Measurements from ENCODE around the gene OLR1. TPM values are rescaled to one million over a fixed set of nuclear protein-coding genes. Genes with fewer than 3 reads are reported as not detected.

The OLR1 gene
- polyA plus RNA-seq, 1 donor, result 2.3 TPM

Other genes with a start within 250 kb of the OLR1 start
- gene CLEC2A, start 239.8 kb downstream of the OLR1 start, polyA plus RNA-seq (ENCODE audit: insufficient read length), result not detected
- gene CLEC12A, start 200.7 kb downstream of the OLR1 start, polyA plus RNA-seq (ENCODE audit: insufficient read length), result 0.56 TPM
- gene CLEC1B, start 173.0 kb downstream of the OLR1 start, polyA plus RNA-seq (ENCODE audit: insufficient read length), result not detected
- 0.12 TPM for gene CLEC12B, start 161.5 kb downstream of the OLR1 start, polyA plus RNA-seq (ENCODE audit: insufficient read length)
- 0.12 TPM for gene CLEC9A, start 141.4 kb downstream of the OLR1 start, polyA plus RNA-seq (ENCODE audit: insufficient read length)
- gene CLEC1A, start 73.1 kb downstream of the OLR1 start, polyA plus RNA-seq (ENCODE audit: insufficient read length), result 2.3 TPM
- 4.2 TPM for gene CLEC7A, start 41.9 kb downstream of the OLR1 start, polyA plus RNA-seq (ENCODE audit: insufficient read length)
- 0.23 TPM for gene TMEM52B, start 6.9 kb upstream of the OLR1 start, polyA plus RNA-seq (ENCODE audit: insufficient read length)
- 21.2 TPM for gene GABARAPL1, start 40.7 kb upstream of the OLR1 start, polyA plus RNA-seq (ENCODE audit: insufficient read length)
- gene KLRD1, start 135.7 kb upstream of the OLR1 start, polyA plus RNA-seq (ENCODE audit: insufficient read length), result 0.59 TPM
- 0.48 TPM for gene KLRK1, start 217.9 kb upstream of the OLR1 start, polyA plus RNA-seq (ENCODE audit: insufficient read length)
- not detected for gene KLRC4, start 237.6 kb upstream of the OLR1 start, polyA plus RNA-seq (ENCODE audit: insufficient read length)
- not detected for gene KLRC3, start 248.5 kb upstream of the OLR1 start, polyA plus RNA-seq (ENCODE audit: insufficient read length)

Data from hindlimb muscle (tissue), 1 donor.